Measurements from ENCODE around the gene PIP5KL1. TPM values are rescaled to one million over a fixed set of nuclear protein-coding genes. Genes with fewer than 3 reads are reported as not detected.

The PIP5KL1 gene
- total RNA-seq, 1 donor from 2014 or later: 11.5 TPM

GRCh38 chr9:127905004-127905728 lies 25.4 kb downstream of the PIP5KL1 start:
- H3K9me3 ChIP-seq: no peaks in the 10 kb centered on the region
- TF ChIP-seq CTCF (IDR thresholded peaks at IDR 0.05): no peak
- H3K4me1 ChIP-seq: peaks cover 74% of the 10 kb centered on the region
- DNase-seq (no peak), ATAC-seq (peak; percentile 11 to 22)
- peak overlapping the region; percentile 86 for H3K27ac ChIP-seq
- H3K4me3 ChIP-seq: peak overlapping the region; percentile 27
- H3K36me3 ChIP-seq: peaks cover 22% of the 10 kb centered on the region
- no peaks in the 10 kb centered on the region for H3K27me3 ChIP-seq (ENCODE audit: low read depth)
- intact Hi-C loops (cut with DNase I): no loop called here

GRCh38 chr9:127904561-127905003 lies 26.0 kb downstream of the PIP5KL1 start:
- Histone ChIP-seq H3K4me3 (peak overlapping the region; percentile 27), H3K9me3 (no peaks in the 10 kb centered on the region), H3K4me1 (peaks cover 77% of the 10 kb centered on the region), H3K27ac (peak overlapping the region; percentile 86), H3K27me3 (ENCODE audit: low read depth) (no peaks in the 10 kb centered on the region), H3K36me3 (peaks cover 16% of the 10 kb centered on the region)
- intact Hi-C loops (cut with DNase I): no loop called here
- peak; percentile 89 for DNase-seq
- peak; percentile 60 to 79 for ATAC-seq
- no peak for TF ChIP-seq CTCF (IDR thresholded peaks at IDR 0.05)

GRCh38 chr9:127903557-127904475 lies 26.8 kb downstream of the PIP5KL1 start:
- H3K27me3 ChIP-seq (ENCODE audit: low read depth): no peaks in the 10 kb centered on the region
- DNase-seq: peak; percentile 89
- peaks cover 77% of the 10 kb centered on the region for H3K4me1 ChIP-seq
- no peak for TF ChIP-seq CTCF (IDR thresholded peaks at IDR 0.05)
- peak; percentile 39 to 59 for ATAC-seq
- H3K36me3 ChIP-seq: peaks cover 11% of the 10 kb centered on the region
- no peaks in the 10 kb centered on the region for H3K9me3 ChIP-seq
- H3K4me3 ChIP-seq: peak overlapping the region; percentile 27
- intact Hi-C loops (cut with DNase I): no loop called here
- H3K27ac ChIP-seq: peak overlapping the region; percentile 86

- Histone ChIP-seq H3K27ac (peak within 1 kb of the TSS; percentile 91), H3K4me1 (peaks cover 66% of the 10 kb centered on the region), H3K4me3 (peak within 1 kb of the TSS; percentile 99), H3K9me3 (no peaks in the 10 kb centered on the region), H3K27me3 (ENCODE audit: low read depth) (no peaks in the 10 kb centered on the region), H3K36me3 (peaks cover 22% of the 10 kb centered on the region)
- no peak for TF ChIP-seq CTCF (IDR thresholded peaks at IDR 0.05)
- intact Hi-C loops (cut with DNase I): no loop called here
- peak; percentile 83 for DNase-seq
- peak; percentile 79 to 88 for ATAC-seq
Observed at GRCh38 chr9:127899128-127899943, 31.2 kb downstream of the PIP5KL1 start, which contains the start of gene ST6GALNAC6. ST6GALNAC6 (minus strand) TSS chr9:127899603; CDS start chr9:127897981, 1,622 bp downstream.
